ENCODE results near the gene ZNF471.

Gene ZNF471

GRCh38 chr19:56507446-56508289 lies at the start of gene ZNF471:
Gene ZNF471 (plus strand): TSS chr19:56507855. CDS start chr19:56511572, 3,717 bp downstream.
- DNase-seq: peak; percentile 95 to 96

- no peak for DNase-seq
Observed at GRCh38 chr19:56474308-56474707, 33.3 kb upstream of the ZNF471 start.

- no peak for DNase-seq
Observed at GRCh38 chr19:56476093-56476492, 31.6 kb upstream of the ZNF471 start.

- peak in 1 of 2 donors; percentile 12 for DNase-seq
Observed at GRCh38 chr19:56476651-56477428, 30.8 kb upstream of the ZNF471 start, which contains the start of gene ZNF667. Gene ZNF667 (minus strand): TSS chr19:56477345. CDS start chr19:56462370, 14,975 bp downstream.

GRCh38 chr19:56477429-56478338 lies 30.0 kb upstream of the ZNF471 start:
- DNase-seq: peak; percentile 45 to 71

GRCh38 chr19:56491399-56491798 lies 16.3 kb upstream of the ZNF471 start:
- DNase-seq: no peak

- DNase-seq: no peak
Observed at GRCh38 chr19:56504581-56504980, 3.1 kb upstream of the ZNF471 start.

- no peak for DNase-seq
Observed at GRCh38 chr19:56508290-56508778, 679 bp downstream of the ZNF471 start.

- no peak for DNase-seq
Observed at GRCh38 chr19:56525214-56525860, 17.7 kb downstream of the ZNF471 start.

GRCh38 chr19:56537442-56537841 lies 29.8 kb downstream of the ZNF471 start:
- no peak for DNase-seq

GRCh38 chr19:56538254-56538760 lies 30.7 kb downstream of the ZNF471 start:
- peak; percentile 84 to 87 for DNase-seq

GRCh38 chr19:56538761-56539263 lies 31.2 kb downstream of the ZNF471 start, which contains the start of gene ZFP28:
Gene ZFP28 (plus strand): TSS chr19:56538948. CDS start chr19:56539019, 71 bp downstream.
- DNase-seq: no peak

GRCh38 chr19:56543776-56544175 lies 36.1 kb downstream of the ZNF471 start:
- DNase-seq: no peak

GRCh38 chr19:56547535-56547934 lies 39.9 kb downstream of the ZNF471 start:
- no peak for DNase-seq

GRCh38 chr19:56554272-56554869 lies 46.7 kb downstream of the ZNF471 start:
- no peak for DNase-seq

- DNase-seq: no peak
Observed at GRCh38 chr19:56562766-56563165, 55.1 kb downstream of the ZNF471 start.

- peak; percentile 9 to 48 for DNase-seq
Observed at GRCh38 chr19:56566904-56567273, 59.2 kb downstream of the ZNF471 start.

GRCh38 chr19:56567274-56568120 lies 59.8 kb downstream of the ZNF471 start, which contains the start of gene ZNF470:
Gene ZNF470 (plus strand): TSS chr19:56567468. CDS start chr19:56570312, 2,844 bp downstream.
- peak; percentile 87 to 93 for DNase-seq

GRCh38 chr19:56572589-56572988 lies 64.9 kb downstream of the ZNF471 start:
- DNase-seq: no peak

GRCh38 chr19:56573914-56574313 lies 66.3 kb downstream of the ZNF471 start:
- no peak for DNase-seq
